ENCODE results near the gene KLF2. TPM values are rescaled to one million over a fixed set of nuclear protein-coding genes. Genes with fewer than 3 reads are reported as not detected.

The KLF2 gene
- total and polyA plus RNA-seq, 8 donors, result 3.1 to 12.0 (median 5.2) TPM

GRCh38 chr19:16306728-16307402 lies 17.8 kb upstream of the KLF2 start:
- DNase-seq (no peak), ATAC-seq (no peak), FAIRE-seq (no peak)
- no peaks in the 10 kb centered on the region for H3K4me1 ChIP-seq
- no peak overlapping the region for H3K27ac ChIP-seq
- no peak overlapping the region for H3K4me3 ChIP-seq
- 64 to 80% methylated on average over 21 of the region's 21 CpGs for WGBS, 2 donors
- no peaks in the 10 kb centered on the region for H3K9me3 ChIP-seq
- H3K27me3 ChIP-seq, result no peaks in the 10 kb centered on the region
- no peaks in the 10 kb centered on the region for H3K36me3 ChIP-seq
- no peak for TF ChIP-seq CTCF (IDR thresholded peaks at IDR 0.05)
- intact Hi-C loops (cut with DNase I), result no loop called here

GRCh38 chr19:16308081-16308480 lies 16.5 kb upstream of the KLF2 start:
- DNase-seq (no peak), FAIRE-seq (no peak), ATAC-seq (no peak)
- TF ChIP-seq CTCF (IDR thresholded peaks at IDR 0.05), result no peak
- H3K27ac ChIP-seq, result no peak overlapping the region
- H3K36me3 ChIP-seq, result no peaks in the 10 kb centered on the region
- WGBS, 2 donors, result 93 to 94% methylated on average over 5 of the region's 5 CpGs
- no peaks in the 10 kb centered on the region for H3K27me3 ChIP-seq
- no peak overlapping the region for H3K4me3 ChIP-seq
- H3K4me1 ChIP-seq, result no peaks in the 10 kb centered on the region
- H3K9me3 ChIP-seq, result no peaks in the 10 kb centered on the region
- intact Hi-C loops (cut with DNase I), result no loop called here

DNA sequence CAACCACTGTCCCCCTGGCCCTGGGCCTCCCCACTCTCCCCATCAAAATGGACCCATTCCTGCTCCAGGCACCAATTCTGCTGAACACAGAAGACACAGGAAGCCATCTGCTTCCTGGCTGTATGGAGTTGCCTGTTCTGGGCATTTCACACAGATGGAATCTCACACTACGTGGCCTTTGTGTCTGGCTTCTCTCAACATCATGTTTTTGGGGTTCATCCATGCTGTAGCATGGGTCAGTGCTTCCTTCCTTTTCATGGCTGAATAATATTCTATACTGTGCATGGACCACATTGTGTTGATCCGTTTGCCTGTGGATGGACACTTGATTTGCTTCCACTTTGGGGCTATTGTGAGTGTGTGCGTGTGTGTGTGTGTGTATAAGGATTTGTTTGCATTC lies 15.0 kb upstream of the KLF2 start:
- no peak for ATAC-seq
- no peak for TF ChIP-seq CTCF (IDR thresholded peaks at IDR 0.05)

DNA sequence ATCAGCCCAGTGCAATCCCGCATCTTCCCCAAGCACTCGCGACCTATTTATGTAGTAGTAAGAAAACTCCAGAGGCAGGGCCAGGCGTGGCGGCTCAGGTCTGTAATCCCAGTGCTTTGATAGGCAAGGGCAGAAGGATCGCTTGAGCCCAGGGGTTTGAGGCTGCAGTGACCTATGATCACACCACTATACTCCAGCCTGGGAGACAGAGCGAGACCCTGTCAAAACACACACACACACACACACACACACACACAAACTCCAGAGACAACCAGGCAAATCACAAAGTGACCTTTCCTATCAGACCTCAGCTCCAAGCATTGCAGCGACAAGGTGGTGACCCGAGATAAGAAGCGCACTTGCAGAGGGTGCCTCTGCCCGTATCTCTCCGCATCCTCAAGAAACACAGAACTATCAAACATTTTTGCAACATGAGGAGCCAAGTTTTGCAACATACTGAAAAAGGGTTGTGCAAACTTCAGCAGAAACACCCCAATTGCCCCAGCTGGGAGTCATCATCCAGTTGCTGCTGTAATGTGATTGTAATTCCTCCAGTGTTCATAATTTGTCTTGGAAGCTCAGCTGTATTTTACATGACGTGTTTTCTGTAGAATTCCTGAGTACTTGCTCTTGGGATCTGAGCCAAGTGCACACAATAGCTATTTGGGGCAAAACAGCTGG lies 8.7 kb upstream of the KLF2 start:
- Histone ChIP-seq H3K27ac (peak overlapping the region in 2 of 4 donors; percentile 4 to 33), H3K4me3 (no peak overlapping the region), H3K27me3 (no peaks in the 10 kb centered on the region), H3K4me1 (no peaks in the 10 kb centered on the region), H3K9me3 (no peaks in the 10 kb centered on the region), H3K36me3 (no peaks in the 10 kb centered on the region)
- WGBS, 2 donors, result 66 to 70% methylated on average over 13 of the region's 13 CpGs
- intact Hi-C loops (cut with DNase I), result no loop called here
- ATAC-seq (peak in 3 of 4 donors; percentile 51 to 68 (median 58)), FAIRE-seq (no peak), DNase-seq (no peak)
- TF ChIP-seq CTCF (IDR thresholded peaks at IDR 0.05), result no peak

More for the DNA sequence above, 15.0 kb upstream of the KLF2 start:
- intact Hi-C loops (cut with DNase I), result no loop called here
- DNase-seq (no peak), FAIRE-seq (no peak)
- Histone ChIP-seq H3K27me3 (no peaks in the 10 kb centered on the region), H3K36me3 (no peaks in the 10 kb centered on the region), H3K9me3 (no peaks in the 10 kb centered on the region), H3K4me3 (no peak overlapping the region), H3K4me1 (no peaks in the 10 kb centered on the region), H3K27ac (no peak overlapping the region)
- WGBS, 2 donors, result 86 to 93% methylated on average over 3 of the region's 3 CpGs

GRCh38 chr19:16316506-16316882 lies 8.1 kb upstream of the KLF2 start:
- intact Hi-C loops (cut with DNase I), result no loop called here

More at GRCh38 chr19:16316506-16316882, 8.1 kb upstream of the KLF2 start:
- Histone ChIP-seq H3K4me3 (no peak overlapping the region), H3K27ac (peak overlapping the region in 2 of 4 donors; percentile 4 to 33), H3K36me3 (no peaks in the 10 kb centered on the region), H3K4me1 (no peaks in the 10 kb centered on the region), H3K27me3 (no peaks in the 10 kb centered on the region), H3K9me3 (no peaks in the 10 kb centered on the region)
- FAIRE-seq (no peak), DNase-seq (no peak), ATAC-seq (peak in 2 of 4 donors; percentile 24 to 40)
- TF ChIP-seq CTCF (IDR thresholded peaks at IDR 0.05), result no peak
- WGBS, 2 donors, result 70 to 87% methylated on average over 3 of the region's 3 CpGs

Data from pancreas (tissue), 10 donors.